Keratinocyte (primary cell): Measurements from ENCODE around the gene METTL8. TPM values are rescaled to one million over a fixed set of nuclear protein-coding genes. Genes with fewer than 3 reads are reported as not detected.

Experiments
- DNase-seq: peaks from one replicate; pipeline ENCODE4 v3.0.0-alpha.2; 2011; ENCODE audit warnings: low read depth, missing footprints, low spot score
- FAIRE-seq: peaks from 2 replicates; lab custom pipeline; 2011; peaks lifted over from hg19 to GRCh38; lab: Jason Lieb, UNC
- H2AFZ ChIP-seq: 2 replicates; pipeline ENCODE4 v1.6.0; 2012; ENCODE audit warnings: low read length, control low read depth, inconsistent platforms; ENCODE audit not compliant: control insufficient read depth
- H3K27ac ChIP-seq: 2 replicates; pipeline ENCODE4 v1.5.1; 2011; ENCODE audit warnings: low read length; ENCODE audit not compliant: control insufficient read depth, insufficient read depth
- H3K27me3 ChIP-seq: 3 replicates; pipeline ENCODE4 v1.6.0; 2011; ENCODE audit warnings: low read length; ENCODE audit not compliant: control insufficient read depth, insufficient read depth; ENCODE audit errors: extremely low read depth
- H3K36me3 ChIP-seq, 2 experiments: 2 replicates in 1 of 2; 3 replicates in 1 of 2; pipeline ENCODE4 v1.5.1; 2011; ENCODE audit warnings: low read length in 2 of 2, mild to moderate bottlenecking in 1 of 2; ENCODE audit not compliant: control insufficient read depth in 2 of 2, insufficient read depth in 2 of 2; ENCODE audit errors: extremely low read depth in 1 of 2
- H3K4me1 ChIP-seq: 3 replicates; pipeline ENCODE4 v1.5.1; 2011; ENCODE audit warnings: low read length; ENCODE audit not compliant: control insufficient read depth, insufficient read depth; ENCODE audit errors: extremely low read depth
- H3K4me2 ChIP-seq: 3 replicates; pipeline ENCODE4 v1.6.0; 2011; ENCODE audit warnings: low read depth, low read length; ENCODE audit not compliant: control insufficient read depth, insufficient read depth; ENCODE audit errors: extremely low read depth
- H3K4me3 ChIP-seq, 3 experiments: fragments of 200-600 bp in 1 of 3; sonication (generic) in 1 of 3; 2 replicates in 2 of 3; 3 replicates in 1 of 3; pipeline ENCODE4 v1.5.1; 2011 to 2016; ENCODE audit warnings: low read length in 3 of 3, mild to moderate bottlenecking in 3 of 3, control low read depth in 2 of 3, inconsistent platforms in 1 of 3, low read depth in 1 of 3, mixed read lengths in 1 of 3, mixed run types in 1 of 3, moderate library complexity in 1 of 3; ENCODE audit not compliant: control insufficient read depth in 2 of 3, insufficient read depth in 2 of 3; ENCODE audit errors: extremely low read depth in 1 of 3
- H3K79me2 ChIP-seq: 2 replicates; pipeline ENCODE4 v1.6.0; 2012; ENCODE audit warnings: low read length; ENCODE audit not compliant: control insufficient read depth, insufficient read depth
- H3K9ac ChIP-seq: 3 replicates; pipeline ENCODE4 v1.6.0; 2011; ENCODE audit warnings: low read length; ENCODE audit not compliant: control insufficient read depth, insufficient read depth; ENCODE audit errors: extremely low read depth
- H3K9me1 ChIP-seq: 3 replicates; pipeline ENCODE4 v1.6.0; 2011; ENCODE audit warnings: low read length; ENCODE audit not compliant: control insufficient read depth, insufficient read depth; ENCODE audit errors: extremely low read depth
- H3K9me3 ChIP-seq: 2 replicates; pipeline ENCODE4 v1.5.1; 2012; ENCODE audit warnings: low read depth, low read length; ENCODE audit not compliant: control insufficient read depth
- H4K20me1 ChIP-seq: 3 replicates; pipeline ENCODE4 v1.6.0; 2011; ENCODE audit warnings: low read length; ENCODE audit not compliant: control insufficient read depth, insufficient read depth; ENCODE audit errors: extremely low read depth
- CTCF ChIP-seq, 3 experiments: IDR thresholded peaks in 1 of 3; conservative IDR thresholded peaks in 1 of 3; optimal IDR thresholded peaks in 1 of 3; 2 replicates in 2 of 3; 3 replicates in 1 of 3; pipeline versions ENCODE3 to v1.5.1; 2011; ENCODE audit warnings: low read length in 3 of 3, mild to moderate bottlenecking in 3 of 3, moderate library complexity in 2 of 3, control low read depth in 1 of 3, inconsistent platforms in 1 of 3; ENCODE audit not compliant: insufficient read depth in 2 of 3; ENCODE audit errors: extremely low read depth in 1 of 3
- EZH2 ChIP-seq: IDR thresholded peaks from one replicate; pipeline ENCODE4 v1.6.1; 2012; ENCODE audit warnings: inconsistent platforms, mild to moderate bottlenecking, low read length, moderate library complexity
- dilution Hi-C: fragments of 300-500 bp; cut with MboI; formaldehyde crosslinking; loops from one replicate; pipeline ENCODE4 v1.7.0; 2020; ENCODE audit warnings: low sequenced_read_pairs; ENCODE audit not compliant: extremely low pct_ligation_motif_present
- polyA plus RNA-seq, 5 experiments: library from polyadenylated mRNA; depleted of rRNA in 3 of 5; stranded (reverse) in 3 of 5; stranded (forward) in 1 of 5; unstranded in 1 of 5; fragments of >200 nt; gene quantifications; 1 replicate in 1 of 5; 2 replicates in 3 of 5; 3 replicates in 1 of 5; pipeline versions ENCODE4 v1.2.1 to v1.2.3, GENCODE V29; 2011 to 2012; ENCODE audit warnings: missing spikeins in 2 of 5, low read depth in 1 of 5, low replicate concordance in 1 of 5

The METTL8 gene
- polyA plus RNA-seq, 1 donor (not counting 4 experiments of a cell fraction or from before 2014, with no cell fraction given), result 81.2 TPM

- dilution Hi-C loops, result no loop called here
- H3K27me3 ChIP-seq, result no peaks in the 10 kb centered on the region
- no peak overlapping the region for H3K27ac ChIP-seq
- peak; percentile 81 for FAIRE-seq
- no peaks in the 10 kb centered on the region for H3K79me2 ChIP-seq
- peaks cover 2% of the 10 kb centered on the region for H3K9me1 ChIP-seq
- no peak overlapping the region for H3K9ac ChIP-seq
- H3K4me2 ChIP-seq, result peak overlapping the region; percentile 16
- peaks cover 13% of the 10 kb centered on the region for H3K4me1 ChIP-seq
- H4K20me1 ChIP-seq, result no peaks in the 10 kb centered on the region
- TF ChIP-seq EZH2 (no peak), CTCF (optimal IDR thresholded peaks at IDR 0.05 in 1 of 3, IDR thresholded peaks at IDR 0.05 in 1 of 3, conservative IDR thresholded peaks at IDR 0.05 in 1 of 3; ENCODE audit: extremely low read depth in 1 of 3, insufficient read depth in 2 of 3, low read length in 3 of 3) (no peak)
- DNase-seq, result peak; percentile 33
- no peaks in the 10 kb centered on the region for H3K36me3 ChIP-seq
- no peaks in the 10 kb centered on the region for H3K9me3 ChIP-seq
- no peak overlapping the region for H3K4me3 ChIP-seq
- H2AFZ ChIP-seq, result no peak overlapping the region
These were observed 140.1 kb downstream of the METTL8 start for GRCh38 chr2:171293661-171294060.

GRCh38 chr2:171289991-171290390, 143.8 kb downstream of the METTL8 start:
- H3K4me2 ChIP-seq, result no peak overlapping the region
- no peak overlapping the region for H3K9ac ChIP-seq
- dilution Hi-C loops, result no loop called here
- no peak overlapping the region for H3K4me3 ChIP-seq
- no peaks in the 10 kb centered on the region for H3K9me3 ChIP-seq
- H3K4me1 ChIP-seq, result peaks cover 24% of the 10 kb centered on the region
- no peaks in the 10 kb centered on the region for H3K27me3 ChIP-seq
- no peaks in the 10 kb centered on the region for H4K20me1 ChIP-seq
- H2AFZ ChIP-seq, result no peak overlapping the region
- H3K79me2 ChIP-seq, result no peaks in the 10 kb centered on the region
- H3K27ac ChIP-seq, result no peak overlapping the region
- H3K36me3 ChIP-seq, result no peaks in the 10 kb centered on the region
- DNase-seq (no peak), FAIRE-seq (no peak)
- peaks cover 2% of the 10 kb centered on the region for H3K9me1 ChIP-seq
- TF ChIP-seq EZH2 (no peak), CTCF (optimal IDR thresholded peaks at IDR 0.05 in 1 of 3, IDR thresholded peaks at IDR 0.05 in 1 of 3, conservative IDR thresholded peaks at IDR 0.05 in 1 of 3; ENCODE audit: extremely low read depth in 1 of 3, insufficient read depth in 2 of 3, low read length in 3 of 3) (no peak)
